Measurements from ENCODE around the gene RTL1.

GRCh38 chr14:100879782-100880181 is 23.7 kb downstream of the RTL1 start:
- TF ChIP-seq EZH2 (conservative IDR thresholded peaks at IDR 0.05; ENCODE audit: low read depth, low read length) (no peak), CTCF (CRISPR knock-in tag; IDR thresholded peaks at IDR 0.05) (no peak), ZSCAN25 (CRISPR knock-in tag; IDR thresholded peaks at IDR 0.05) (no peak), DNMT3B (CRISPR knock-in tag; conservative IDR thresholded peaks at IDR 0.05) (no peak), MYC (CRISPR knock-in tag; IDR thresholded peaks at IDR 0.05; ENCODE audit: borderline replicate concordance) (no peak), CHCHD3 (CRISPR knock-in tag; IDR thresholded peaks at IDR 0.05) (no peak), ZBTB34 (CRISPR knock-in tag; IDR thresholded peaks at IDR 0.05) (no peak), ZNF207 (IDR thresholded peaks at IDR 0.05; ENCODE audit: borderline replicate concordance) (no peak), POLR2A (IDR thresholded peaks at IDR 0.05; ENCODE audit: insufficient read depth in 1 of 2, low read depth in 2 of 2, low read length in 2 of 2) (no peak), TAF1 (CRISPR knock-in tag; IDR thresholded peaks at IDR 0.05) (no peak), ZHX2 (IDR thresholded peaks at IDR 0.05; ENCODE audit: low read depth) (no peak), ZHX2 (CRISPR knock-in tag; IDR thresholded peaks at IDR 0.05; ENCODE audit: borderline replicate concordance) (no peak)
